ENCODE results near the gene NME7.

Gene NME7

DNA sequence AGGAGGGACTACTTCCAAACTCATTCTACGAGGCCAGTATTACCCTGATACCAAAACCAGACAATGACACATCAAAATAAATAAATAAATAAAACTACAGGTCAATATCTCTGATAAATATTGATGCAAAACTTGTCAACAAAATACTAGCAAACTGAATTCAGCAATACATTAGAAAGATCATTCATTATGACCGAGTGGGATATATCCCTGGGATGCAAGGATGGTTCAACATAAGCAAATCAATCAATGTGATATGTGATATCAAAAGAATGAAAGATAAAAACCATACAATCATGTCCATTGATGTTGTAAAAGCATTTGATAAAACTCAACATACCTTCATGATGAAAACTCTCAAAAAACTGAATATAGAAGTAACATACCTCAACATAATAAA, 36.7 kb downstream of the NME7 start:
- Histone ChIP-seq H3K4me1 (ENCODE audit: insufficient read depth, low read length, severe bottlenecking) (peaks cover 10% of the 10 kb centered on the region), H3K9ac (ENCODE audit: low read length) (no peak overlapping the region), H3K36me3 (ENCODE audit: insufficient read depth, low read length) (no peaks in the 10 kb centered on the region), H3K9me2 (ENCODE audit: low read depth, low read length) (no peaks in the 10 kb centered on the region), H3K27ac (ENCODE audit: low read depth, low read length, poor library complexity, severe bottlenecking) (no peak overlapping the region), H3K9me3 (ENCODE audit: low read length) (no peaks in the 10 kb centered on the region), H4K20me1 (ENCODE audit: insufficient read depth, low read length) (no peaks in the 10 kb centered on the region), H3K4me2 (ENCODE audit: low read length) (no peak overlapping the region), H3K79me2 (ENCODE audit: insufficient read depth, low read length) (no peaks in the 10 kb centered on the region), H3K4me3 (ENCODE audit: low read depth, low read length, poor library complexity, severe bottlenecking) (no peak overlapping the region), H3K27me3 (ENCODE audit: insufficient read depth, low read length) (no peaks in the 10 kb centered on the region), H3F3A (ENCODE audit: insufficient read depth, low read length) (no peaks in the 10 kb centered on the region), H2AFZ (ENCODE audit: low read length) (no peak overlapping the region)
- TF ChIP-seq EZH2 (IDR thresholded peaks at IDR 0.05; ENCODE audit: borderline replicate concordance, low read length) (no peak), CTCF (IDR thresholded peaks at IDR 0.05; ENCODE audit: low read length) (no peak)

DNA sequence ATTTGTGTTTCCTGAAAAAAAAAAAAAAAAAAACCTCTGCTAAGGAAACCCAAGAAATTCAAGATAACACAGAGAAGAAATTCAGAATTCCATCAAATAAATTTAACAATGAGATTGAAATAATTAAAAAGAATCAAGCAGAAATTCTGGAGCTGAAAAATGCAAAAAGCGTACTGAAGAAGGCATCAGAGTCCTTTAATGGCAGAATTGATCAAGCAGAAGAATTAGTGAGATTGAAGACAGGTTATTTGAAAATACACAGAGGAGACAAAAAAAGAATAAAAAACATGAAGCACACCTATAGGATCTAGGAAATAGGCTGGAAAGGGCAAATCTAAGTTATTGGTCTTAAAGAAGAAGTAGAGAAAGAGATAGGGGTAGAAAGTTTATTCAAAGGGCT, 38.2 kb downstream of the NME7 start:
- no peaks in the 10 kb centered on the region for H3K36me3 ChIP-seq (ENCODE audit: insufficient read depth, low read length)
- no peak overlapping the region for H3K9ac ChIP-seq (ENCODE audit: low read length)
- no peak for TF ChIP-seq CTCF (IDR thresholded peaks at IDR 0.05; ENCODE audit: low read length)
- no peak for TF ChIP-seq EZH2 (IDR thresholded peaks at IDR 0.05; ENCODE audit: borderline replicate concordance, low read length)
- H3K4me2 ChIP-seq (ENCODE audit: low read length): no peak overlapping the region
- H3K9me3 ChIP-seq (ENCODE audit: low read length): no peaks in the 10 kb centered on the region
- H3K79me2 ChIP-seq (ENCODE audit: insufficient read depth, low read length): no peaks in the 10 kb centered on the region
- no peaks in the 10 kb centered on the region for H4K20me1 ChIP-seq (ENCODE audit: insufficient read depth, low read length)
- no peak overlapping the region for H2AFZ ChIP-seq (ENCODE audit: low read length)
- H3F3A ChIP-seq (ENCODE audit: insufficient read depth, low read length): no peaks in the 10 kb centered on the region
- no peak overlapping the region for H3K27ac ChIP-seq (ENCODE audit: low read depth, low read length, poor library complexity, severe bottlenecking)
- peaks cover 10% of the 10 kb centered on the region for H3K4me1 ChIP-seq (ENCODE audit: insufficient read depth, low read length, severe bottlenecking)
- no peaks in the 10 kb centered on the region for H3K9me2 ChIP-seq (ENCODE audit: low read depth, low read length)
- H3K4me3 ChIP-seq (ENCODE audit: low read depth, low read length, poor library complexity, severe bottlenecking): no peak overlapping the region
- no peaks in the 10 kb centered on the region for H3K27me3 ChIP-seq (ENCODE audit: insufficient read depth, low read length)

- H3K27ac ChIP-seq (ENCODE audit: low read depth, low read length, poor library complexity, severe bottlenecking): no peak overlapping the region
- H3K9me3 ChIP-seq (ENCODE audit: low read length): no peaks in the 10 kb centered on the region
- TF ChIP-seq CTCF (IDR thresholded peaks at IDR 0.05; ENCODE audit: low read length): no peak
- TF ChIP-seq EZH2 (IDR thresholded peaks at IDR 0.05; ENCODE audit: borderline replicate concordance, low read length): no peak
- no peak overlapping the region for H3K9ac ChIP-seq (ENCODE audit: low read length)
- no peaks in the 10 kb centered on the region for H3K27me3 ChIP-seq (ENCODE audit: insufficient read depth, low read length)
- no peaks in the 10 kb centered on the region for H3K79me2 ChIP-seq (ENCODE audit: insufficient read depth, low read length)
- no peak overlapping the region for H3K4me2 ChIP-seq (ENCODE audit: low read length)
- H3F3A ChIP-seq (ENCODE audit: insufficient read depth, low read length): no peaks in the 10 kb centered on the region
- no peaks in the 10 kb centered on the region for H4K20me1 ChIP-seq (ENCODE audit: insufficient read depth, low read length)
- no peak overlapping the region for H2AFZ ChIP-seq (ENCODE audit: low read length)
- no peaks in the 10 kb centered on the region for H3K36me3 ChIP-seq (ENCODE audit: insufficient read depth, low read length)
- no peak overlapping the region for H3K4me3 ChIP-seq (ENCODE audit: low read depth, low read length, poor library complexity, severe bottlenecking)
- no peaks in the 10 kb centered on the region for H3K9me2 ChIP-seq (ENCODE audit: low read depth, low read length)
- H3K4me1 ChIP-seq (ENCODE audit: insufficient read depth, low read length, severe bottlenecking): peaks cover 10% of the 10 kb centered on the region
Measured at GRCh38 chr1:169327875-169328274, 39.7 kb downstream of the NME7 start.

Data from OCI-LY1 (cell line).